Hematopoietic multipotent progenitor cell treated with erythropoietin and hydrocortisone succinate and interleukin-3 and kit ligand, for 6 days (in vitro differentiated cells): ENCODE results near the gene NR1D2.
"Not testable (repeated sequence)": the region's sequence is repeated elsewhere in the genome, so short reads cannot be mapped to it uniquely, and the experiment has no call there.

Experiments used
- DNase-seq: peaks from one replicate; pipeline ENCODE4 v3.0.0-alpha.2; 2015

Gene NR1D2

GRCh38 chr3:24012589-24013269 is 67.6 kb downstream of the NR1D2 start:
- DNase-seq: no peak

GRCh38 chr3:24017305-24017704 is 72.2 kb downstream of the NR1D2 start:
- DNase-seq: no peak

DNA sequence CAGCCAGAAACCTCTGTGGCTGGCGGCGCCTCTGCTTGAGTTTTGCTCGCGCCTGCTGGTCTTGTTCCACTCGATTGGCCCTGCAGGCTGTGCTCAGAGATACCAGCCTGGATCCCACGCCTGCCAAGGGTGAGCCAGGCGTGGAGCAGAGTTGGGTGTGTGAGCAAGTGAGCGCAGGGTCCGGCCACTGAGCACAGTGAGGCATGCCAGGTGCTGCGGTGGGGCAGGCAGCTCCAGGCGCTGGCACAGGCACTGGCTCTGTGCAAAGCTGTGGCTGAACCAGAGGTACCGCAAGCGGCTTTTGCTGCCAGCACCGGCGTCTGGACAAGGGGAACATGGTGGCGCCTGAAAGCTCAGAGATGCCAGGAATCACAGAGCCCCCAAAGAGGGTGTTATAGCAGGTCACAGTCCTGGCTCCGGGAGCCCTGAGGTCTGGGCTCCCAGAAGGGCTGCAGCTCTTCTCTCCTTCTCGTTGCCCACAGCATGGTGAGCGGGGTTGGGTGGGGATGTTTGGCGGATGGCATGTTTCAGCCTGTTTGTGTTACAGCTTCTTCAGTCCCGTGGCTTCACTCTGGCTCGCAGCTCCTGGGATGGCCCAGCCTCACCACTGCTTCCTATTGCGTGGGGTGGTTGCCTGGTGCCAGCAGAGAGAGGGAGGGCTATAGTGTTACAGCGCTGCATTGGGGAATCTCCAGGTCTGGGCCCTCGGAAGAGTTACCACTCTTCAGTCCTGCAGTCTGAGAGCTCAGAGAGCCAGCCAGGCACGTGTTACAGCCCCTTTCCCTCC is 73.9 kb downstream of the NR1D2 start:
- DNase-seq: no peak

- DNase-seq: no peak
Observed at GRCh38 chr3:24019585-24019984, 74.5 kb downstream of the NR1D2 start.

DNA sequence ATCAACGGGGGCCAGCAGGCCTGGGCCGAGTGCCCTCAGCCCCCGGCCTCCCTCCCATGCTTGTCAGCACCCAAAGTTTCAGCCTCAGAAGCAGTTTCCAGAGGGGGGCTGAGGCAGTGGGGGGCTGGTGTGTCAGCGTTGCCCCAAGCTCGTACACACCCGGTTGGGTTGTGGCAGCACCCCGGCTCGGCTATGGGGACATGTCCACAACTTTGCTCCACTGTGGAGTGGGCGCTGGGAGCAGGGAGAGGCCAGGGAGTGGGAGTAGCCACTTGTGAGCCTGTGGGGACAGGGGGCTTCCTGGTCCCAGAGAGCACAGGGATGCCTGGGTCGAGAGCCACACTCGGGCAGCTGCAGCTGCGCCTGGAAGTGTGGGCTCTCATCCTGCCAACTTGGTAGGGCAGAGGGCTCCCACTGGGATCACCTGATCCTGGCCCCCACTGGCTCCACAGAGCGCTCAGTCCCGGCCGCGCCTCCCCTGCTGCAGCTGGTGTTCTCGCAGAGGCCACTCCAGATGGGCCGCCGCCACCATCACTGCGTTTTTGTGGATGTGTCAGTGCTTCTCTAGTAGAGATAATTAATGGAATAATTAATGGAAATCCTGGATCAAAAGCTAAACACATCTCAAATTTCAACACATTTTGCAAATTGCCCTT is 75.1 kb downstream of the NR1D2 start:
- DNase-seq: no peak

DNA sequence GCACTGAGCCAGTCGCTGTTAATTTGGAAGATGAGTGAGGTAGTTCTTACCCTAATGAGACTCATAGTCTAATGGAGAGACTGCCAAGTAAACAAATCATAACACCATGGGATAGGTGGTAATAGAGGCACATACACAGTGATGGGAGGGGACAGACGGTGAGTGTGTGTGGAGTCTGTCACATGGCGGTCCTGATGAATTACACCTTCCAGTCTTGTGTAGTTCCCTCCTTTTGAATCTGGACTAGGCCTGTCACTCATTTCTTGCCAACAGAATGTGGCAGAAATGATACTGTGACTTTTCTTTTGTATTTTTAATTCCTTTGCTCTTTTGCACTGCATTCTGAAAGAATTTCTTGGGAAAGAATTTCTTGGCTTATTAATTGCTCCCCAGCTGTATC is 78.1 kb downstream of the NR1D2 start:
- no peak for DNase-seq

GRCh38 chr3:24025805-24026204 is 80.7 kb downstream of the NR1D2 start:
- DNase-seq: no peak

DNA sequence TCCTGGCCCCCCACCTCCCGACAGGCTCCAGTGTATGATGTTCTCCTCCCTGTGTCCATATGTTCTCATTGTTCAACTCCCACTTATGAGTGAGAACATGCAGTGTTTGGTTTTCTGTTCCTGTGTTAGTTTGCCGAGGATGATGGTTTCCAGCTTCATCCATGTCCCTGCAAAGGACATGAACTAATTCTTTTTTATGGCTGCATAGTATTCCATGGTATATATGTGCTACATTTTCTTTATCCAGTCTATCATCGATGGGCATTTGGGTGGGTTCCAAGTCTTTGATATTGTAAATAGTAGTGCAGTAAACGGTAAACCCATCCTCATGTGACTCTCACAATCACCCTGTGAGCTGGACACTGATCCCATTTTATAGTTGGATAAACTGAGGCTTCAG is 81.6 kb downstream of the NR1D2 start:
- not testable (repeated sequence) for DNase-seq

DNA sequence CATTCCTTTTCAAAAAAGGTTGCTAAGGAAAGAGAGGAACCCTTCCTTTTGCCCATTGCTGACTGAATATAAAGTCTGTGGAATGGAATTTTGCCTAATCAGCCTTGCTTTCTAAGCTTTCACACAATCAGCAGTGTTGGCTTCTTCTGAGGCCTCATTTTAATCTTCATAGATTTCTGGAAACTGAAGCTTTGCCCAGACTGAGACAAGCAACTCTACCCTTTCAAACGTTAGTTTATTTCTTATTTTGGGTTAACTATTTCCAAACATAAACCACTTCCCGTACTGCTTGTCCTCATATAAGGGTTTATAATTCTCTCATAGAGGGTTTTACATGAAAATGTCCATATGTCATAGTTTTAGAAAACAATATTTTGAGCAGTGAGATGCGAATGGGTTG is 82.9 kb downstream of the NR1D2 start:
- no peak for DNase-seq
